Pulmonary artery endothelial cell (primary cell): ENCODE measurements around the gene GPBAR1. TPM values are rescaled to one million over a fixed set of nuclear protein-coding genes. Genes with fewer than 3 reads are reported as not detected.
"Not testable (repeated sequence)": the region's sequence is repeated elsewhere in the genome, so short reads cannot be mapped to it uniquely, and the experiment has no call there.

ENCODE experiments used
- DNase-seq: peaks from one replicate; pipeline ENCODE4 v3.0.0-alpha.2; 2011; ENCODE audit warnings: low read depth, low spot score
- total RNA-seq: library from RNA; depleted of rRNA; stranded (reverse); fragments of >200 nt; gene quantifications from 2 replicates; pipeline ENCODE4 v1.2.3, GENCODE V29; 2014

GPBAR1 gene
- total RNA-seq, 1 donor from 2014 or later, result 0.07 TPM

DNA sequence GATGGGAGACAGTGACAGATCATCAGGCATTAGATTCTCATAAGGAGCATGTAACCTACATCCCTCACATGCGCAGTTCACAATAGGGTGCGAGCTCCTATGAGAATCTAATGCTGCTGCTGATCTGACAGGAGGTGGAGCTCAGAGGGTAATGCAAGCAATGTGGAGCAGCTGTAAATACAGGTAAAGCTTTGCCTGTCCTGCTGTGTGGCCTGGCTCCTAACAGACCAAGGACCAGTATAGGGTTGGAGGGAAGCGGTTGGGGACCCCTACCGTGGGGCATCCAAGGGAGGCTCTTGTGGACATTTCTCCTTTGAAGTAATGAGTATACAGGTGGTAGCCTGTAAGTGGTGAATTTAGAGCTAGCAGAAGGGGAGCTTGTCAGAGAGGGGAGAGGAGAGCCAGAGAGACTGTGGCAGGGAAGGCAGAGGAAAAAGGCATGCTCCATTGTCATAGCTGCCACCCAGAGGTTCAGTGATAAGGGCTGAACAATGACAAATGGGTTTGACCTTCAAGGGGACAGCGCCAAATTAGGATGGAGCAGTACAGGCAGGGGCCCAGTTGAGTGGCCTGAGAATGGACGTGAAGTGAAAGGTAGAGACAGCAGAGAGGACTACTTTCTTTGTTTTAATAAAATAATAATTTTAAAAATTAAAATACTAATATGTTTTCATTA lies 46.7 kb downstream of the GPBAR1 start:
- no peak for DNase-seq

DNA sequence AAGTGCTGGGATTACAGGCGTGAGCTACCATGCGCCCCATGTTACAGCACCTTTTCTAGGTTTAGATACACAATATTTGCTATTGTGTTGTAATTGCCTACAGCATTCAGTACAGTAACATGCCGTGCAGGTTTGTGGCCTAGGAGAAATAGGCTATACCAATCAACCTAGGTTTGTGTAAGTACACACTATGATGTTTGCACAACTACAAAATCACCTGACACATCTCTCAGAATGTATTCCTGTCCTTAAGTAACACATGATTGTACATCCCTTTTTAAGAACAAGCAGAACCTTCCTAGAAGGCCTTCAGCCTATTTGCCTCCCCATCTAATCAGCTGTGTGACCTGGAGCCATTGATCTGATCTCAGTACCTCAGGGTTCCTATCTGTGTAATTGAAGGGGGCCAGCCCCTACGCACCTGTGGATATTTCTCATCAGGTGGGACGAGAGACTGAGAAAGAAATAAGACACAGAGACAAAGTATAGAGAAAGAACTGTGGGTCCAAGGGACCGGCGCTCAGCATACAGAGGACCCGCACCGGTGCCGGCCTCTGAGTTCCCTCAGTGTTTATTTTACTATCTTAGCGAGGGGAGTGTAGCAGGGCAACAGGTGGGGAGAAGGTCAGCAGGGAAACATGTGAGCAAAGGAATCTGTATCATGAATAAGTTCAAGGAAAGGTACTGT lies 50.2 kb downstream of the GPBAR1 start:
- DNase-seq, result no peak

- DNase-seq, result not testable (repeated sequence)
Observed at GRCh38 chr2:218311541-218312266, 50.9 kb downstream of the GPBAR1 start.

- no peak for DNase-seq
Observed at GRCh38 chr2:218312267-218312756, 51.5 kb downstream of the GPBAR1 start.

DNA sequence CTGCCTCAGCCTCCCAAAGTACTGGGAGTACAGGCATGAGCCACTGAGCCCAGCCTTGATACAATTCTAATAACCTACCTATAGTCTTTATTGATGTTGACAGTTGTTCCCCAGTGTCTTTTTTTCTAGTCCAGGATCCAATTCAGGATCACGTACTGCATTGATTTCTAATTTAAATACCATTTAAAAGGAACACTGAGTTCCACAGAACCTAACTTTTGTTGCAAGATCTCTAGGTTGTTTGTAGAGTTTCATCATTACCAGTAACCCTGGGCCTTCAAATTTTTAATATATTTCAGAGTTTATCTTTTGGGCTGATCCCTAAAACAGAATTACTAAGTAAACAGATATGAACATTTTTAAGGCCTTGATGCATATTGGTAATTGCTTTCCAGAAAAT lies 52.5 kb downstream of the GPBAR1 start:
- no peak for DNase-seq

Other genes starting within 250 kb of the GPBAR1 start
- gene RUFY4, start 191.8 kb upstream of the GPBAR1 start, total RNA-seq, result not detected in 2 replicates
- gene CXCR2, start 135.0 kb upstream of the GPBAR1 start, total RNA-seq, result not detected in 2 replicates
- not detected in 2 replicates for gene CXCR1, start 94.1 kb upstream of the GPBAR1 start, total RNA-seq
- gene ARPC2, start 43.8 kb upstream of the GPBAR1 start, total RNA-seq, result 402 and 446 TPM in 2 replicates
- 162 and 199 TPM in 2 replicates for gene AAMP, start 9.1 kb downstream of the GPBAR1 start, total RNA-seq
- 18.0 and 20.1 TPM in 2 replicates for gene PNKD, start 9.5 kb downstream of the GPBAR1 start, total RNA-seq
- gene TMBIM1, start 31.5 kb downstream of the GPBAR1 start, total RNA-seq, result 128 and 169 TPM in 2 replicates
- gene CATIP, start 95.8 kb downstream of the GPBAR1 start, total RNA-seq, result not detected in 2 replicates
- gene SLC11A1, start 121.3 kb downstream of the GPBAR1 start, total RNA-seq, result 0.04 TPM in 1 of 2 replicates, not detected in the other
- 51.0 and 73.3 TPM in 2 replicates for gene CTDSP1, start 138.9 kb downstream of the GPBAR1 start, total RNA-seq
- gene VIL1, start 158.1 kb downstream of the GPBAR1 start, total RNA-seq, result not detected in 2 replicates